Mesenchymal stem cell (in vitro differentiated cells and primary cell): ENCODE data around the gene FBXO31.

Source experiments
- DNase-seq: peaks from one replicate; pipeline ENCODE4 v3.0.0-alpha.2; 2013
- H2AFZ ChIP-seq: one replicate; pipeline ENCODE4 v1.6.1; 2013; ENCODE audit warnings: low read depth, mild to moderate bottlenecking, control low read depth, inconsistent platforms, low read length, moderate library complexity
- H2AK5ac ChIP-seq: 2 replicates; pipeline ENCODE4 v1.6.1; 2013; ENCODE audit warnings: low read length, moderate library complexity, mild to moderate bottlenecking, inconsistent platforms; ENCODE audit not compliant: severe bottlenecking
- H2BK120ac ChIP-seq: one replicate; pipeline ENCODE4 v1.6.1; 2013; ENCODE audit warnings: low read depth, mild to moderate bottlenecking, inconsistent platforms, low read length, moderate library complexity
- H2BK12ac ChIP-seq, 2 experiments: one replicate each; pipeline ENCODE4 v1.6.1; 2013; ENCODE audit warnings: inconsistent platforms in 2 of 2, low read length in 2 of 2, mild to moderate bottlenecking in 2 of 2, moderate library complexity in 2 of 2, control low read depth in 1 of 2
- H2BK15ac ChIP-seq: one replicate; pipeline ENCODE4 v1.6.1; 2013; ENCODE audit warnings: mild to moderate bottlenecking, low read depth, inconsistent platforms; ENCODE audit not compliant: poor library complexity, severe bottlenecking
- H2BK5ac ChIP-seq: 2 replicates; pipeline ENCODE4 v1.6.1; 2013; ENCODE audit warnings: low read depth, mild to moderate bottlenecking, low read length, control low read depth, inconsistent platforms; ENCODE audit not compliant: poor library complexity, severe bottlenecking
- H3K14ac ChIP-seq, 2 experiments: one replicate each; pipeline ENCODE4 v1.6.1; 2013; ENCODE audit warnings: inconsistent platforms in 2 of 2, low read length in 2 of 2, control low read depth in 1 of 2, mild to moderate bottlenecking in 1 of 2, moderate library complexity in 1 of 2
- H3K18ac ChIP-seq, 2 experiments: one replicate each; pipeline ENCODE4 v1.6.1; 2013; ENCODE audit warnings: inconsistent platforms in 2 of 2, low read length in 2 of 2, control low read depth in 1 of 2, low read depth in 1 of 2, mild to moderate bottlenecking in 1 of 2
- H3K23ac ChIP-seq, 2 experiments: one replicate each; pipeline ENCODE4 v1.6.1; 2013; ENCODE audit warnings: inconsistent platforms in 2 of 2, low read length in 2 of 2, mild to moderate bottlenecking in 2 of 2, moderate library complexity in 2 of 2, control low read depth in 1 of 2
- H3K27ac ChIP-seq: 2 replicates; pipeline ENCODE4 v1.5.1; 2013; ENCODE audit warnings: mild to moderate bottlenecking, moderate library complexity, low read length, control low read depth, inconsistent platforms; ENCODE audit not compliant: poor library complexity, severe bottlenecking
- H3K27me3 ChIP-seq, 2 experiments: 2 replicates each; pipeline versions ENCODE4 v1.6.1 to v1.7.0; 2013; ENCODE audit warnings: low read length in 2 of 2, mild to moderate bottlenecking in 2 of 2, moderate library complexity in 2 of 2, control low read depth in 1 of 2, inconsistent platforms in 1 of 2; ENCODE audit not compliant: control insufficient read depth in 1 of 2, insufficient read depth in 1 of 2
- H3K36me3 ChIP-seq, 2 experiments: 2 replicates each; pipeline versions ENCODE4 v1.6.1 to v1.7.0; 2013; ENCODE audit warnings: low read length in 2 of 2, control low read depth in 1 of 2, inconsistent platforms in 1 of 2, low read depth in 1 of 2, mild to moderate bottlenecking in 1 of 2; ENCODE audit not compliant: insufficient read depth in 2 of 2, control insufficient read depth in 1 of 2
- H3K4ac ChIP-seq, 2 experiments: one replicate each; pipeline ENCODE4 v1.6.1; 2013; ENCODE audit warnings: inconsistent platforms in 2 of 2, low read length in 2 of 2, mild to moderate bottlenecking in 2 of 2, moderate library complexity in 2 of 2, control low read depth in 1 of 2, low read depth in 1 of 2
- H3K4me1 ChIP-seq: 2 replicates; pipeline ENCODE4 v1.6.1; 2013; ENCODE audit warnings: low read depth, low read length, control low read depth; ENCODE audit not compliant: control insufficient read depth, insufficient read depth
- H3K4me2 ChIP-seq: 2 replicates; pipeline ENCODE4 v1.6.1; 2013; ENCODE audit warnings: low read length, mild to moderate bottlenecking, inconsistent platforms; ENCODE audit not compliant: poor library complexity, severe bottlenecking
- H3K4me3 ChIP-seq, 2 experiments: 2 replicates each; pipeline versions ENCODE4 v1.5.1 to v1.7.0; 2013; ENCODE audit warnings: low read length in 2 of 2, mild to moderate bottlenecking in 2 of 2, control low read depth in 1 of 2, low read depth in 1 of 2; ENCODE audit not compliant: insufficient read depth in 1 of 2
- H3K79me1 ChIP-seq: replicated peaks from 2 replicates; pipeline ENCODE4 v1.6.1; 2013; ENCODE audit warnings: mild to moderate bottlenecking, control low read depth, low read length, inconsistent platforms; ENCODE audit not compliant: poor library complexity, severe bottlenecking
- H3K9ac ChIP-seq: 2 replicates; pipeline ENCODE4 v1.7.0; 2013; ENCODE audit warnings: mild to moderate bottlenecking, low read length, moderate library complexity
- H3K9me3 ChIP-seq: 2 replicates; pipeline ENCODE4 v1.7.0; 2013; ENCODE audit warnings: mild to moderate bottlenecking, low read length; ENCODE audit not compliant: control insufficient read depth
- H4K8ac ChIP-seq: one replicate; pipeline ENCODE4 v1.6.1; 2013; ENCODE audit warnings: inconsistent platforms, mild to moderate bottlenecking, low read length, moderate library complexity
- H4K91ac ChIP-seq: one replicate; pipeline ENCODE4 v1.6.1; 2013; ENCODE audit warnings: mild to moderate bottlenecking, low read length, inconsistent platforms
- WGBS: methylation state at CpG from one replicate; pipeline ENCODE4 v1.1.7; 2013; ENCODE audit warnings: mixed read lengths; 5-methylcytosine and 5-hydroxymethylcytosine counted together

Gene FBXO31

DNA sequence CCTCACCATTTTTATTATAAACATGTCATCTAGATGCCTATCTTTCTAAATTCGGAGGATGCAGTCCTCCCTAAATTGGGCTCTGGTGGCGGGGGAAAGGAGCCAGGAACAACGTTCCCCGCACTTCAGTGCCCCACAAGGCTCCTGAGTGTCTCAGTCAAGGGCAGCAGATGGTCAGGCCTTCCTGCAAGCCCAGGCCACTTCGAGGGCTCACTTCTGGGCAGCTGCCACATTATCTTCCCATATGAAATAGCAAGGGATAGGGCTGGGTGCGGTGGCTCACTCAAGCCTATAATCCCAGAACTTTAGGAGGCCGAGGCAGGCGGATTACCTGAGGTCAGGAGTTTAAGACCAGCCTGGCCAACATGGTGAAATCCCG is 32.3 kb downstream of the FBXO31 start:
- Histone ChIP-seq H2BK120ac (no peak overlapping the region), H3K27me3 (no peaks in the 10 kb centered on the region), H3K4ac (no peak overlapping the region), H3K4me3 (peak overlapping the region in 1 of 2 experiments; percentile 68), H3K23ac (no peak overlapping the region), H2BK5ac (no peak overlapping the region), H3K27ac (no peak overlapping the region), H4K91ac (no peak overlapping the region), H3K9ac (peak overlapping the region; percentile 68), H3K14ac (no peak overlapping the region), H2BK12ac (no peak overlapping the region), H3K18ac (no peak overlapping the region), H2BK15ac (no peak overlapping the region), H3K9me3 (no peaks in the 10 kb centered on the region), H3K4me2 (no peak overlapping the region), H3K79me1 (peaks cover 51% of the 10 kb centered on the region), H2AK5ac (no peak overlapping the region), H3K36me3 (peaks cover 41 to 52% of the 10 kb centered on the region in 2 experiments), H4K8ac (no peak overlapping the region), H2AFZ (no peak overlapping the region), H3K4me1 (peaks cover 7% of the 10 kb centered on the region)
- 57% methylated on average over 9 of the region's 9 CpGs for WGBS
- no peak for DNase-seq

DNA sequence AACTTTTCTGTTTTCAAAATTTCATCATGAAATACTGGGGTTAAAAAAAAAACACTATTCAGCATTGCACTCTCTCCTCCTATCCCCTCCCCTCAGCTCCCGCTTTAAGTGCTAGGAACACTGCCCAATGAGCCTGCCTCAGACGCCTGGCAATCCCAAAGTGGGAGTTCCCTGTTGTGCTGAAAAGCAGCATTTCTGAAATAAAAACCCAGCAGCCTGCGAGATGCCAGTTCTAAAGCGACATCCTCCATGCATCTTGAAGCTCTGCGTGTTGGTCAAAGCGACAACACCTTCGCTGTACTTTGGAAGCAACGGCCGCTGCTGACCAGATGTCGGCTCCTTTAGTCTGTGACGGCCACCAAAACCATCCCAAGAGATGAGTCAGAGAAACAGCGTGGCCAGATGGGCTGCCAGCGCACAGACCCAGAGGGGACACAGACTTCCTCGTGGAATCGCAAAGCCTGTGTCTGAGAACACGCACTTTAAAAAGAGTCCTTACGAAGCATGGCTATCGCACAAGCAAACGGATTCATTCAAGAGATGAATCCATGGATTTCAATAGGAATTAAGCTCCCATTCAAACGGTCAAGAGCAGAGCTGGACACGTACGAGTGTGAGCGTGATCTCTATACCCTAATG is 32.8 kb downstream of the FBXO31 start:
- Histone ChIP-seq H3K36me3 (peaks cover 44 to 53% of the 10 kb centered on the region in 2 experiments), H3K4me3 (peak overlapping the region in 1 of 2 experiments; percentile 68), H3K4ac (no peak overlapping the region), H4K91ac (no peak overlapping the region), H3K9ac (peak overlapping the region; percentile 68), H2BK15ac (no peak overlapping the region), H3K23ac (no peak overlapping the region), H2AK5ac (no peak overlapping the region), H2BK12ac (no peak overlapping the region), H3K14ac (no peak overlapping the region), H4K8ac (no peak overlapping the region), H3K79me1 (peaks cover 54% of the 10 kb centered on the region), H2BK120ac (no peak overlapping the region), H3K9me3 (no peaks in the 10 kb centered on the region), H3K27ac (no peak overlapping the region), H2AFZ (no peak overlapping the region), H3K27me3 (no peaks in the 10 kb centered on the region), H3K18ac (no peak overlapping the region), H3K4me1 (peaks cover 8% of the 10 kb centered on the region), H3K4me2 (no peak overlapping the region), H2BK5ac (no peak overlapping the region)
- peak; percentile 30 for DNase-seq
- 74% methylated on average over 22 of the region's 23 CpGs for WGBS

DNA sequence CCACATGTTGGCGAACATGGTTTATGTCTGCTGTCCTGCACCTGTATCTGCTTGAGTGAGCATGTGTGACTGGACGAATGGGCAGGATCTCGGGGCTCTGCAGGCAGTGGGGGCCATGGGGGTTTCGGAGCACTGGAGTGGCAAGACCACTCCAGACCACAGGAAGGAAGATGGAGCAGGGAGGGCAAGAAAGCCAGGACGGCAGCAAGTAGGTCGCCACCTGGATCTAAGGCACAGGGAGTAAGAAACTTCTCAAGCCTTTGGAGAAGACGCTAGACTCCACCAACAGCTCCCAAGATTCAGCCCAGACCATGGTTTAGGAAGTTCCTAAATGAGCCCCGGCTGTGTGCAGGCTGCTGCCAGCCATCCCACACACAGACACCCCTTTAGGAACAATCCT is 33.5 kb downstream of the FBXO31 start:
- peak overlapping the region; percentile 68 for H3K9ac ChIP-seq
- H2BK15ac ChIP-seq, result no peak overlapping the region
- no peak for DNase-seq
- no peak overlapping the region for H3K4ac ChIP-seq
- H3K36me3 ChIP-seq, result peaks cover 46 to 51% of the 10 kb centered on the region in 2 experiments
- no peak overlapping the region for H3K27ac ChIP-seq
- peaks cover 12% of the 10 kb centered on the region for H3K4me1 ChIP-seq
- no peaks in the 10 kb centered on the region for H3K9me3 ChIP-seq
- H3K27me3 ChIP-seq, result no peaks in the 10 kb centered on the region
- H2BK12ac ChIP-seq, result no peak overlapping the region
- H3K14ac ChIP-seq, result no peak overlapping the region
- no peak overlapping the region for H3K4me2 ChIP-seq
- H3K18ac ChIP-seq, result no peak overlapping the region
- no peak overlapping the region for H3K4me3 ChIP-seq
- H3K23ac ChIP-seq, result no peak overlapping the region
- no peak overlapping the region for H4K91ac ChIP-seq
- H2AFZ ChIP-seq, result no peak overlapping the region
- 95% methylated on average over 8 of the region's 8 CpGs for WGBS
- no peak overlapping the region for H2BK5ac ChIP-seq
- no peak overlapping the region for H4K8ac ChIP-seq
- H2BK120ac ChIP-seq, result no peak overlapping the region
- H2AK5ac ChIP-seq, result no peak overlapping the region
- H3K79me1 ChIP-seq, result peaks cover 56% of the 10 kb centered on the region

DNA sequence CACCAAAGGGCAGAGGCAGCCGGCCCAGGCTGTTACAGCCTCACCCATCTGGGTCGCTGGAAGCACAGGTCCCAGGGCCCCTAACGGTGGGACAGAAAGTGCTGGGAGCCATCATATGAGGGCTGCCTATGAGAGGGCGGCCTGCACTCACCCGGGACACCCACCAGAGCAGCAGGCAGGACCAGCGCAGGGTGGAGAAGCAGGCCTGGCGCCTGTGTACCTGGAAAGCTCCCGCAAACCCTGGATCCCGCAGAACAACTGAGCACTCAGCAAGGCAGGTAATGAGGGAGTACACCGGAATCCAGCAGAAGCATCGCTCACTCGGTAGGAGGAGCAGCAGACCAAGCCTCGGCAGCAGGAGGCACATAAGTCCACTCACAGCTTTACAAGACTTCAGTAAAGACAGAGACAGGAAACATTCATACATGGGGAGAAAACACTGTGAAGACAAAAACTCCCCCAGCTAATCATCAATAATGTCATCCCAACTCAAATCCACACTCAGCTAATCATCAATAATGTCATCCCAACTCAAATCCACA is 34.9 kb downstream of the FBXO31 start:
- H3K18ac ChIP-seq, result no peak overlapping the region
- H3K4me3 ChIP-seq, result no peak overlapping the region
- DNase-seq, result no peak
- no peak overlapping the region for H2BK5ac ChIP-seq
- H3K36me3 ChIP-seq, result peaks cover 49 to 51% of the 10 kb centered on the region in 2 experiments
- no peak overlapping the region for H3K23ac ChIP-seq
- H3K4ac ChIP-seq, result no peak overlapping the region
- H2BK120ac ChIP-seq, result no peak overlapping the region
- no peak overlapping the region for H2BK15ac ChIP-seq
- H2AK5ac ChIP-seq, result no peak overlapping the region
- no peak overlapping the region for H2BK12ac ChIP-seq
- no peak overlapping the region for H3K9ac ChIP-seq
- H3K79me1 ChIP-seq, result peaks cover 58% of the 10 kb centered on the region
- H3K4me1 ChIP-seq, result peaks cover 15% of the 10 kb centered on the region
- H3K4me2 ChIP-seq, result no peak overlapping the region
- no peak overlapping the region for H4K8ac ChIP-seq
- H2AFZ ChIP-seq, result no peak overlapping the region
- 96% methylated on average over 13 of the region's 13 CpGs for WGBS
- H3K9me3 ChIP-seq, result no peaks in the 10 kb centered on the region
- H4K91ac ChIP-seq, result no peak overlapping the region
- H3K14ac ChIP-seq, result no peak overlapping the region
- no peak overlapping the region for H3K27ac ChIP-seq
- H3K27me3 ChIP-seq, result no peaks in the 10 kb centered on the region
